HepG2 (cell line): Measurements from ENCODE around the gene KIAA2012. TPM values are rescaled to one million over a fixed set of nuclear protein-coding genes. Genes with fewer than 3 reads are reported as not detected.

ENCODE experiments used
- ATAC-seq: fragments of 200-7000 bp; cut with Tn5 transposase; 3 replicates; pipeline ENCODE4 v1.9.1; 2020; ENCODE audit warnings: mild to moderate bottlenecking, moderate library complexity
- BruUV-seq: library from RNA; stranded (reverse); fragments of 400-500 nt; replicated peaks from 2 replicates; lab custom pipeline; 2021; lab: Mats Ljungman, UMichigan
- CTCF ChIA-PET: fragments of 300-600 bp; formaldehyde crosslinking; extraction: SDS; loops from one replicate; lab custom pipeline; 2021; ENCODE audit warnings: low total read pairs, inconsistent platforms, low intra/inter-chr PET ratio; lab: Yijun Ruan, JAX
- POLR2A ChIA-PET: fragments of 350-600 bp; sonication (Branson Sonifier 250); formaldehyde crosslinking; loops from one replicate; lab custom pipeline; 2020; ENCODE audit warnings: antibody characterized with exemption, inconsistent platforms; lab: Yijun Ruan, JAX
- DNase-seq: peaks from one replicate; pipeline ENCODE4 v3.0.0-alpha.2; 2015; ENCODE audit warnings: low spot score
- FAIRE-seq: peaks from 3 replicates; lab custom pipeline; 2011; peaks lifted over from hg19 to GRCh38; lab: Jason Lieb, UNC
- H2AFZ ChIP-seq: one replicate; pipeline ENCODE4 v1.6.1; 2011; ENCODE audit warnings: low read length, inconsistent platforms
- H3K27ac ChIP-seq: fragments of 300-600 bp; 3 replicates; pipeline ENCODE4 v1.8.0; 2011; ENCODE audit warnings: mixed run types, mild to moderate bottlenecking, mixed read lengths, low read length, inconsistent platforms; ENCODE audit not compliant: insufficient read depth; ENCODE audit errors: extremely low read length
- H3K27me3 ChIP-seq, 2 experiments: fragments of 200-600 bp in 1 of 2; 2 replicates in 1 of 2; 3 replicates in 1 of 2; pipeline versions ENCODE4 v1.6.0 to v1.8.0; 2011; ENCODE audit warnings: low read length in 2 of 2, mild to moderate bottlenecking in 2 of 2, moderate library complexity in 2 of 2, inconsistent platforms in 1 of 2; ENCODE audit not compliant: insufficient read depth in 2 of 2, control insufficient read depth in 1 of 2
- H3K36me3 ChIP-seq, 2 experiments: fragments of 200-600 bp in 1 of 2; replicated peaks in 1 of 2; 2 replicates in 1 of 2; 3 replicates in 1 of 2; pipeline versions ENCODE4 v1.5.1 to v1.8.0; 2011; ENCODE audit warnings: low read length in 2 of 2, inconsistent platforms in 1 of 2; ENCODE audit not compliant: insufficient read depth in 2 of 2, control insufficient read depth in 1 of 2
- H3K4me1 ChIP-seq: 2 replicates; pipeline ENCODE4 v1.5.1; 2012; ENCODE audit warnings: low read length, inconsistent platforms; ENCODE audit not compliant: insufficient read depth
- H3K4me2 ChIP-seq: 2 replicates; pipeline ENCODE4 v1.6.0; 2011; ENCODE audit warnings: low read depth, low read length, inconsistent platforms
- H3K4me3 ChIP-seq, 3 experiments: fragments of 200-600 bp in 1 of 3; sonication (generic), shearing (Covaris generic) in 1 of 3; replicated peaks in 1 of 3; 2 replicates each; pipeline ENCODE4 v1.5.1; 2011 to 2016; ENCODE audit warnings: low read length in 3 of 3, inconsistent platforms in 2 of 3, low read depth in 2 of 3, mild to moderate bottlenecking in 2 of 3, control low read depth in 1 of 3, mixed read lengths in 1 of 3; ENCODE audit not compliant: insufficient read depth in 1 of 3
- H3K79me2 ChIP-seq: one replicate; pipeline ENCODE4 v1.6.1; 2011; ENCODE audit warnings: low read length, inconsistent platforms; ENCODE audit not compliant: insufficient read depth
- H3K9ac ChIP-seq: 2 replicates; pipeline ENCODE4 v1.6.0; 2011; ENCODE audit warnings: mild to moderate bottlenecking, low read depth, low read length, inconsistent platforms; ENCODE audit not compliant: insufficient read depth
- H3K9me3 ChIP-seq: 2 replicates; pipeline ENCODE4 v1.5.1; 2012; ENCODE audit warnings: mild to moderate bottlenecking, low read length
- H4K20me1 ChIP-seq: 2 replicates; pipeline ENCODE4 v1.6.0; 2011; ENCODE audit warnings: inconsistent platforms, mild to moderate bottlenecking, low read length, moderate library complexity; ENCODE audit not compliant: insufficient read depth
- ATF7 ChIP-seq, 2 experiments: fragments of 450-650 bp in 1 of 2; sonication (generic) in 1 of 2; formaldehyde crosslinking in 1 of 2; IDR thresholded peaks; 2 replicates each; pipeline versions ENCODE4 v1.4.0 to v1.6.1; 2016 to 2020; ENCODE audit warnings: antibody characterized with exemption in 1 of 2, mild to moderate bottlenecking in 1 of 2, missing genetic modification reagents in 1 of 2
- FOXA1 ChIP-seq, 2 experiments: fragments of 450-650 bp in 1 of 2; sonication (generic) in 1 of 2; formaldehyde crosslinking in 1 of 2; IDR thresholded peaks; 2 replicates each; pipeline versions ENCODE4 v1.4.0 to v1.6.1; 2016 to 2020; ENCODE audit warnings: missing genetic modification reagents in 1 of 2
- FOXP1 ChIP-seq, 2 experiments: fragments of 450-650 bp in 1 of 2; IDR thresholded peaks; 2 replicates each; pipeline ENCODE4 v1.6.1; 2017 to 2018; ENCODE audit warnings: antibody characterized with exemption in 1 of 2
- JDP2 ChIP-seq: sonication (generic); formaldehyde crosslinking; IDR thresholded peaks from 2 replicates; pipeline ENCODE4 v1.8.1; 2022; ENCODE audit warnings: missing genetic modification reagents, borderline replicate concordance
- PAWR ChIP-seq: sonication (generic); formaldehyde crosslinking; IDR thresholded peaks from 2 replicates; pipeline ENCODE4 v1.4.0; 2020; ENCODE audit warnings: missing genetic modification reagents, mild to moderate bottlenecking, borderline replicate concordance
- ZNF720 ChIP-seq: sonication (generic); formaldehyde crosslinking; IDR thresholded peaks from 2 replicates; pipeline ENCODE4 v1.4.0; 2020; ENCODE audit warnings: missing genetic modification reagents
- WGBS: methylation state at CpG from one replicate; pipeline ENCODE4 v1.1.6; 2017; ENCODE audit warnings: low lambda C conversion rate; 5-methylcytosine and 5-hydroxymethylcytosine counted together
- in situ Hi-C: cut with HindIII; loops from 2 replicates; pipeline ENCODE4 v1.10.0; 2017; ENCODE audit warnings: low pct_unique_long_range_greater_than_20kb; ENCODE audit not compliant: extremely low pct_ligation_motif_present
- intact Hi-C: fragments of 100-400 bp; cut with micrococcal nuclease; formaldehyde crosslinking; loops from one replicate; pipeline ENCODE4 v1.10.0; 2022; ENCODE audit not compliant: unreplicated experiment
- polyA plus RNA-seq, 8 experiments: library from polyadenylated mRNA; depleted of rRNA in 3 of 8; stranded (reverse) in 7 of 8; unstranded in 1 of 8; fragments of >200 nt; fragmentation: Illumina TruSeq in 4 of 8; extraction: Trizol in 4 of 8; gene quantifications; 2 replicates each; pipeline versions ENCODE4 v1.2.1 to v1.2.3, GENCODE V29; 2011 to 2016; ENCODE audit warnings: low read depth in 4 of 8, missing spikeins in 1 of 8, mixed read lengths in 1 of 8; ENCODE audit not compliant: insufficient read depth in 1 of 8
- total RNA-seq, 5 experiments: library from RNA; depleted of rRNA; stranded (reverse); fragments of >200 nt; fragmentation: Illumina TruSeq; extraction: Trizol; gene quantifications; 2 replicates each; pipeline ENCODE4 v1.2.3, GENCODE V29; 2016; ENCODE audit warnings: low read depth in 1 of 5
- TF ChIP-seq, protein P1 (sequence below): sonication (generic); formaldehyde crosslinking; IDR thresholded peaks from 2 replicates; pipeline ENCODE4 v1.4.0; 2020; ENCODE audit warnings: missing genetic modification reagents

KIAA2012 gene
- total and polyA plus RNA-seq, 2 of the 13 experiments (the other 11 are each of a cell fraction or from before 2014, with no cell fraction given) = not detected

DNA sequence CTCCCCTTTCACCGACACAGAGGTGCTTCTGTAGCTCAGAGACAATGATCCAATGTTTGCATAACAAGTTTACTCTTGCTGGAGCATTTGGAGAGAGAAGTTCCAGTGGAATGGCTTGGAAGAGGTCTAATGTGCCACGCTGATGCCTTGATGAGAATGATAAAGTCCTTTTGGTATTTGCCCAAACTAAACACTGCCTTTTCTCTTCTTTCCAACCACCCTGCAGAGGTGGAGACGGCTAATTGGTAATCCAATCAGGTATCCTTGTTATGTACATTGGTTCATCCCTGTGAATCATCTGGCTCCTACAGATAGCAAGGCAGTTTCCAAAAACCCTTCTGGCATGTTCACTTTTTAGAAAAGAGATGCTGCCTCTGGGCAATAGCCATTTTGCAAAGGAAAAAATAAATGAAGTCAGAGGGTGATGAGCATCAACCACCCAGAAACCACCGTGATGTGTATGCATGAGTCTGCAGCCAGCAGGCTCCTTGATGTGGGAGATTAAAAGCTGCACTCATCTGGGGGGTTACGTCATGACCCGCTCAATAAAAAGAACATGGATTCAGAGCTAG is 40.6 kb downstream of the KIAA2012 start:
- no peak overlapping the region for H3K9ac ChIP-seq
- no peak for FAIRE-seq
- WGBS = 20% methylated on average over 6 of the region's 6 CpGs
- DNase-seq = peak; percentile 29
- no peak overlapping the region for H3K4me2 ChIP-seq
- H4K20me1 ChIP-seq = no peaks in the 10 kb centered on the region
- intact Hi-C loops = no loop called here
- H3K9me3 ChIP-seq = no peaks in the 10 kb centered on the region
- H3K4me3 ChIP-seq = no peak overlapping the region
- ChIA-PET POLR2A (interaction anchor here (0.7 kb wide), 1 partner anchor 268 kb away, joined by 3 read pairs; no protein-coding TSS in a partner anchor), CTCF (no interaction called here)
- no peaks in the 10 kb centered on the region for H3K79me2 ChIP-seq
- no peaks in the 10 kb centered on the region for H3K36me3 ChIP-seq
- H3K4me1 ChIP-seq = peaks cover 8% of the 10 kb centered on the region; the same call in 1 of the 2 replicates
- no peak overlapping the region for H2AFZ ChIP-seq
- BruUV-seq = no TSS peak
- no peaks in the 10 kb centered on the region for H3K27me3 ChIP-seq
- TF ChIP-seq, protein P1, sequence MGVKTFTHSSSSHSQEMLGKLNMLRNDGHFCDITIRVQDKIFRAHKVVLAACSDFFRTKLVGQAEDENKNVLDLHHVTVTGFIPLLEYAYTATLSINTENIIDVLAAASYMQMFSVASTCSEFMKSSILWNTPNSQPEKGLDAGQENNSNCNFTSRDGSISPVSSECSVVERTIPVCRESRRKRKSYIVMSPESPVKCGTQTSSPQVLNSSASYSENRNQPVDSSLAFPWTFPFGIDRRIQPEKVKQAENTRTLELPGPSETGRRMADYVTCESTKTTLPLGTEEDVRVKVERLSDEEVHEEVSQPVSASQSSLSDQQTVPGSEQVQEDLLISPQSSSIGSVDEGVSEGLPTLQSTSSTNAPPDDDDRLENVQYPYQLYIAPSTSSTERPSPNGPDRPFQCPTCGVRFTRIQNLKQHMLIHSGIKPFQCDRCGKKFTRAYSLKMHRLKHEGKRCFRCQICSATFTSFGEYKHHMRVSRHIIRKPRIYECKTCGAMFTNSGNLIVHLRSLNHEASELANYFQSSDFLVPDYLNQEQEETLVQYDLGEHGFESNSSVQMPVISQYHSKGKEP (CRISPR knock-in tag) = no peak
- TF ChIP-seq ZNF720 (CRISPR knock-in tag) = no peak
- no peak for TF ChIP-seq PAWR (CRISPR knock-in tag)
- TF ChIP-seq FOXP1 (IDR thresholded peaks at IDR 0.05) = no peak
- no peak for TF ChIP-seq FOXP1 (CRISPR knock-in tag; IDR thresholded peaks at IDR 0.05)
- no peak for TF ChIP-seq JDP2 (CRISPR knock-in tag)
- TF ChIP-seq ATF7 (IDR thresholded peaks at IDR 0.05) = peak; percentile 49; the same call in 1 of the 2 replicates
- TF ChIP-seq ATF7 (CRISPR knock-in tag; IDR thresholded peaks at IDR 0.05) = no peak
- no peak for TF ChIP-seq FOXA1 (IDR thresholded peaks at IDR 0.05)
- 0 out of 2 replicates have a peak, but pooled peaks have one; percentile 8 for TF ChIP-seq FOXA1 (CRISPR knock-in tag; IDR thresholded peaks at IDR 0.05)
- TF ChIP-seq, all 625 proteins: peak for 2
- no peak overlapping the region for H3K27ac ChIP-seq
- ATAC-seq = peak; percentile 60; the same call in 2 of the 3 replicates
- in situ Hi-C loops = no loop called here
